Astrocyte of the hippocampus (primary cell): ENCODE measurements around the gene NFIX.

Experiments
- DNase-seq: peaks from one replicate; pipeline ENCODE4 v3.0.0; 2011; ENCODE audit warnings: low read depth, low spot score

NFIX gene

GRCh38 chr19:13072188-13072908 is 77.1 kb downstream of the NFIX start:
- no peak for DNase-seq

- DNase-seq: no peak
These were observed 78.0 kb downstream of the NFIX start for GRCh38 chr19:13073263-13073662.

- no peak for DNase-seq
These were observed 79.1 kb downstream of the NFIX start for GRCh38 chr19:13074378-13074777.

GRCh38 chr19:13076320-13076719 is 81.0 kb downstream of the NFIX start:
- DNase-seq: no peak

GRCh38 chr19:13076787-13077186 is 81.5 kb downstream of the NFIX start:
- DNase-seq: no peak

- no peak for DNase-seq
These were observed 82.0 kb downstream of the NFIX start for GRCh38 chr19:13077240-13077639.

- DNase-seq: no peak
These were observed 83.1 kb downstream of the NFIX start for GRCh38 chr19:13078381-13078780.

- DNase-seq: peak; percentile 62
These were observed 83.7 kb downstream of the NFIX start for GRCh38 chr19:13078897-13079541.

- peak; percentile 81 for DNase-seq
These were observed 84.3 kb downstream of the NFIX start for GRCh38 chr19:13079542-13079986.

GRCh38 chr19:13082192-13083007 is 87.1 kb downstream of the NFIX start:
- peak; percentile 80 for DNase-seq

GRCh38 chr19:13083008-13083404 is 87.7 kb downstream of the NFIX start:
- DNase-seq: no peak

- no peak for DNase-seq
These were observed 88.4 kb downstream of the NFIX start for GRCh38 chr19:13083627-13084026.

- DNase-seq: no peak
These were observed 90.4 kb downstream of the NFIX start for GRCh38 chr19:13085666-13086065.

- DNase-seq: no peak
These were observed 91.1 kb downstream of the NFIX start for GRCh38 chr19:13086341-13086740.

- no peak for DNase-seq
These were observed 92.0 kb downstream of the NFIX start for GRCh38 chr19:13087295-13087694.

GRCh38 chr19:13087795-13088537 is 92.7 kb downstream of the NFIX start:
- DNase-seq: no peak

- no peak for DNase-seq
These were observed 94.0 kb downstream of the NFIX start for GRCh38 chr19:13089139-13089856.

GRCh38 chr19:13089857-13090507 is 94.7 kb downstream of the NFIX start:
- DNase-seq: no peak

- DNase-seq: no peak
These were observed 95.4 kb downstream of the NFIX start for GRCh38 chr19:13090511-13091231.
